K562 (cell line): ENCODE data around the gene ZNF668. TPM values are rescaled to one million over a fixed set of nuclear protein-coding genes. Genes with fewer than 3 reads are reported as not detected.

Source experiments
- ARID4B ChIP-seq: sonication (generic); formaldehyde crosslinking; IDR thresholded peaks from 2 replicates; pipeline ENCODE4 v1.8.0; 2022; ENCODE audit warnings: mild to moderate bottlenecking, missing genetic modification reagents
- CBX3 ChIP-seq, 2 experiments: IDR thresholded peaks; 1 replicate in 1 of 2; 2 replicates in 1 of 2; pipeline ENCODE4 v1.6.1; 2012; ENCODE audit warnings: inconsistent platforms in 2 of 2, low read length in 2 of 2, borderline replicate concordance in 1 of 2, control low read depth in 1 of 2
- NEUROD1 ChIP-seq: fragments of 150-350 bp; IDR thresholded peaks from 2 replicates; pipeline ENCODE4 v1.6.1; 2014; ENCODE audit warnings: borderline replicate concordance, low read length, low read depth; ENCODE audit not compliant: partially characterized antibody
- POLR2G ChIP-seq: fragments of 200-400 bp; formaldehyde crosslinking; IDR thresholded peaks from 2 replicates; pipeline ENCODE4 v1.6.1; 2017; ENCODE audit warnings: low read depth, mild to moderate bottlenecking, antibody characterized with exemption, low read length, moderate library complexity
- RBM22 ChIP-seq: fragments of 200-400 bp; formaldehyde crosslinking; IDR thresholded peaks from 2 replicates; pipeline ENCODE4 v1.6.1; 2018; ENCODE audit warnings: low read length, low read depth; ENCODE audit not compliant: poor library complexity, severe bottlenecking
- SIX5 ChIP-seq, 2 experiments: IDR thresholded peaks; 2 replicates each; pipeline ENCODE4 v1.6.1; 2011; ENCODE audit warnings: low read length in 2 of 2, borderline replicate concordance in 1 of 2, low read depth in 1 of 2, mild to moderate bottlenecking in 1 of 2, moderate library complexity in 1 of 2; ENCODE audit not compliant: insufficient read depth in 1 of 2
- TBL1XR1 ChIP-seq, 2 experiments: IDR thresholded peaks; 2 replicates each; pipeline ENCODE4 v1.6.1; 2012; ENCODE audit warnings: improper control_type of control experiment in 2 of 2, low read length in 2 of 2, mild to moderate bottlenecking in 1 of 2
- ZBTB11 ChIP-seq, 3 experiments: fragments of 200-800 bp in 1 of 3; fragments of 250-450 bp in 1 of 3; fragments of 450-650 bp in 1 of 3; sonication (Bioruptor Pico) in 1 of 3; sonication (Bioruptor generic) in 1 of 3; formaldehyde crosslinking in 1 of 3; IDR thresholded peaks; 2 replicates each; pipeline versions ENCODE4 v1.6.1 to v1.8.0; 2016 to 2022; ENCODE audit warnings: mild to moderate bottlenecking in 2 of 3, missing genetic modification characterization in 2 of 3, missing compliant biosample characterization in 1 of 3, moderate library complexity in 1 of 3
- ZBTB5 ChIP-seq: fragments of 450-650 bp; IDR thresholded peaks from 2 replicates; pipeline ENCODE4 v1.6.1; 2017; ENCODE audit warnings: antibody characterized with exemption
- ZFP1 ChIP-seq: fragments of 450-650 bp; formaldehyde crosslinking; IDR thresholded peaks from 2 replicates; pipeline ENCODE4 v1.4.0; 2020; ENCODE audit warnings: mild to moderate bottlenecking, mixed read lengths
- ZNF274 ChIP-seq: IDR thresholded peaks from 2 replicates; pipeline ENCODE4 v1.6.1; 2011; ENCODE audit warnings: low read depth, mild to moderate bottlenecking, low read length, moderate library complexity, borderline replicate concordance
- polyA plus RNA-seq, 8 experiments: library from polyadenylated mRNA; depleted of rRNA in 4 of 8; stranded (reverse) in 5 of 8; unstranded in 3 of 8; fragments of >200 nt; fragmentation: Nextera tagmentation in 2 of 8; fragmentation: Illumina TruSeq in 1 of 8; extraction: Ambion mirVana in 2 of 8; extraction: Trizol in 1 of 8; gene quantifications; 2 replicates each; pipeline versions ENCODE4 v1.2.1 to v1.2.3, GENCODE V29; 2011 to 2014; ENCODE audit warnings: inconsistent platforms in 1 of 8, missing spikeins in 1 of 8
- total RNA-seq, 7 experiments: library from RNA; depleted of rRNA in 6 of 7; stranded (reverse); fragments of >200 nt in 6 of 7; fragmentation: Illumina TruSeq in 2 of 7; extraction: Trizol in 2 of 7; gene quantifications; 2 replicates each; pipeline versions ENCODE4 v1.2.1 to v1.2.3, GENCODE V29; 2011 to 2021; ENCODE audit warnings: low replicate concordance in 1 of 7

Gene ZNF668
- total and polyA plus RNA-seq, 9 of the 15 experiments (the other 6 are each of a cell fraction or from before 2014, with no cell fraction given), result 0.04 to 15.3 (median 3.8) TPM; not detected in 1

GRCh38 chr16:31032736-31033708 lies 41.0 kb downstream of the ZNF668 start, which contains the start of gene STX4 (continued):
- TF ChIP-seq ARID4B (peak; percentile 60; the same call in 1 of the 2 replicates), NEUROD1 (peak; percentile 46), ZNF274 (no peak), ZBTB5 (no peak), CBX3 (IDR thresholded peaks at IDR 0.05; ENCODE audit: borderline replicate concordance in 1 of 2, low read length in 2 of 2) (peak in 1 of 2 experiments; percentile 78; a peak in 1 of 3 replicates), RBM22 (no peak), ZFP1 (CRISPR knock-in tag) (no peak), SIX5 (IDR thresholded peaks at IDR 0.05; ENCODE audit: borderline replicate concordance in 1 of 2, insufficient read depth in 1 of 2, low read depth in 1 of 2, low read length in 2 of 2) (peak; percentile 53 to 57; a peak in 3 of 4 replicates), POLR2G (peak; percentile 83), ZBTB11 (CRISPR knock-in tag; IDR thresholded peaks at IDR 0.05) (peak in 1 of 3 experiments; percentile 94; a peak in 2 of 6 replicates), TBL1XR1 (IDR thresholded peaks at IDR 0.05; ENCODE audit: low read length in 2 of 2) (peak in 1 of 2 experiments; percentile 47; a peak in 1 of 4 replicates)
